Prostate gland (tissue), 2 donors: Measurements from ENCODE around the gene WRNIP1.

Experiments used
- POLR2A ChIP-seq: fragments of 450-650 bp; IDR thresholded peaks from one replicate; pipeline ENCODE4 v1.6.1; 2016; ENCODE audit warnings: antibody characterized with exemption, mild to moderate bottlenecking
- POLR2AphosphoS5 ChIP-seq: sonication (generic); formaldehyde crosslinking; IDR thresholded peaks from one replicate; pipeline ENCODE4 v1.6.1; 2017; ENCODE audit warnings: antibody characterized with exemption
- TF ChIP-seq, protein P1 (sequence below), 4 experiments: fragments of 200-600 bp in 2 of 4; fragments of 450-650 bp in 2 of 4; sonication (generic) in 2 of 4; IDR thresholded peaks; 1 replicate in 3 of 4; 2 replicates in 1 of 4; pipeline ENCODE4 v1.5.1; 2016 to 2019; ENCODE audit warnings: antibody characterized with exemption in 4 of 4, mild to moderate bottlenecking in 2 of 4, moderate library complexity in 2 of 4

DNA sequence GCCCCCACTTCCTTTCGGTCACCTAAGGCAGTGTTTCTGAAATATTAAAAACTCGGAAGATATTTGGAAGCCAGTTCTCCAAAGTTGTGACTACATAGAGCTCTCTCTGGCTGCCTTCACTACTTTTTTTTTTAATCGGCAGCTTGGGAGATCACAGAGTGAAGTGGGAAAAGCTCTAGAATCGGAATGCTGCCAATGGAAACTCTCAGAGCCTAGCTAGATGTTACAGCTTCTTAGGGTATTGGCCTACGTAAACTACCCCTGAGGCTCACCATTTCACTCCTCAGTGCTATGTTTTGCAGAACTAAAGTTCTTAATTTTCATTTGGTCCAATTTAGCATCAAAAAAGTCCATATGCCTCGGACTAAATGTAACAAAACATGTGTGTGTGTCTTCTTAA, 61.9 kb downstream of the WRNIP1 start:
- TF ChIP-seq, protein P1, sequence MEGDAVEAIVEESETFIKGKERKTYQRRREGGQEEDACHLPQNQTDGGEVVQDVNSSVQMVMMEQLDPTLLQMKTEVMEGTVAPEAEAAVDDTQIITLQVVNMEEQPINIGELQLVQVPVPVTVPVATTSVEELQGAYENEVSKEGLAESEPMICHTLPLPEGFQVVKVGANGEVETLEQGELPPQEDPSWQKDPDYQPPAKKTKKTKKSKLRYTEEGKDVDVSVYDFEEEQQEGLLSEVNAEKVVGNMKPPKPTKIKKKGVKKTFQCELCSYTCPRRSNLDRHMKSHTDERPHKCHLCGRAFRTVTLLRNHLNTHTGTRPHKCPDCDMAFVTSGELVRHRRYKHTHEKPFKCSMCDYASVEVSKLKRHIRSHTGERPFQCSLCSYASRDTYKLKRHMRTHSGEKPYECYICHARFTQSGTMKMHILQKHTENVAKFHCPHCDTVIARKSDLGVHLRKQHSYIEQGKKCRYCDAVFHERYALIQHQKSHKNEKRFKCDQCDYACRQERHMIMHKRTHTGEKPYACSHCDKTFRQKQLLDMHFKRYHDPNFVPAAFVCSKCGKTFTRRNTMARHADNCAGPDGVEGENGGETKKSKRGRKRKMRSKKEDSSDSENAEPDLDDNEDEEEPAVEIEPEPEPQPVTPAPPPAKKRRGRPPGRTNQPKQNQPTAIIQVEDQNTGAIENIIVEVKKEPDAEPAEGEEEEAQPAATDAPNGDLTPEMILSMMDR (IDR thresholded peaks at IDR 0.05): no peak
- no peak for TF ChIP-seq POLR2A
- TF ChIP-seq POLR2AphosphoS5: no peak
